HG03575 (cell line): Measurements from ENCODE around the gene AADAC.
A peak's percentile ranks its signal among the peaks of the same experiment; 100 is the strongest.
"Not testable (repeated sequence)": the region's sequence is repeated elsewhere in the genome, so short reads cannot be mapped to it uniquely, and the experiment has no call there.

Experiments used
- ATAC-seq: cut with Tn5 transposase; IDR thresholded peaks from one replicate; pipeline ENCODE4 v1.9.1; 2021; ENCODE audit not compliant: unreplicated experiment, insufficient number of reproducible peaks, low FRiP score; ENCODE audit errors: extremely low read depth

Gene AADAC

DNA sequence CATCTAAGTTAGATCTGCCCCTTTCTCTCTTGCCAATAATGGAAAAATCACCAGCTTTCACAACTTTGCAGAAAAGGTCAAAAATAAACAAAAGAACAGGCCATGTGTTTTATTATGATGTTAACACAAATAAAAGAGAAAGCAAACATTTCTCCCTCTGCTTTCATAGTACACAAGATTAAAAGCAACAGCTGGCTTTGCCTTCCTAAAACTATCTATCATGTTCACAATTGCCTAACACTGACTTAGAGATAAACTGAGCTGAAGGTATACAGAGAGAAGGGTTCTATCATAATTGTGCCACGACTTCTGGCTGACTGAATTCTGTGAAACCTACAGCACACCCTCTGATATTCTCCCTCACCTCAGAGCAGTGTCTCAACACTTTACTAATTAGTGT lies 29.4 kb downstream of the AADAC start:
- ATAC-seq = no peak

DNA sequence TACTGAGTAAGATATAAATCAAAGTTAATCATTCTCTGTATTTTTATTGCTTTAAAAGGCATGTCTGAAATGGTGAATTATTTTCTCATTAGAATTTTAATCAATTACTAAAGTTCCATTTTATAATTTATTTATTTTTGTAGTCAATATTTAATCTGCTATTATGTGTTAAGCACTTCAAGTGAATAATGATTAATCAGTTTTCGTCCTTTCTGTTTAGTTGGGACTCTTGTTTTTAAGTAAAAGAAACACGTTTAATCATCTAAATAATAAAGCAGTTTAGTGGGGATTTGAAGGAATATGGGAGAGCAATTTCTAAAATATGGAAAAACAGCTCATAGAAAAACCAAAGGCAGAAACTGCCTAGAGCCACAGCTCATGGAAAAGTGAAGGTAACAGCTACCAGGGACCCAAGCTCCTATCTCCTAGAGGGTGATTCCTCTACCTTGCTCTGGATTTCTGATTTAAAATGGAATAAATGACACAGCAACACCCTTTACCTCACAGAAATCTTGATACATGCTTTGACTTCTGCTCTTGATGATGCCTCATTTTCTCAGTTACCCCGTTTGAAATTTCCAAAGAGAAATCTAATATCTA lies 31.5 kb downstream of the AADAC start:
- no peak for ATAC-seq

DNA sequence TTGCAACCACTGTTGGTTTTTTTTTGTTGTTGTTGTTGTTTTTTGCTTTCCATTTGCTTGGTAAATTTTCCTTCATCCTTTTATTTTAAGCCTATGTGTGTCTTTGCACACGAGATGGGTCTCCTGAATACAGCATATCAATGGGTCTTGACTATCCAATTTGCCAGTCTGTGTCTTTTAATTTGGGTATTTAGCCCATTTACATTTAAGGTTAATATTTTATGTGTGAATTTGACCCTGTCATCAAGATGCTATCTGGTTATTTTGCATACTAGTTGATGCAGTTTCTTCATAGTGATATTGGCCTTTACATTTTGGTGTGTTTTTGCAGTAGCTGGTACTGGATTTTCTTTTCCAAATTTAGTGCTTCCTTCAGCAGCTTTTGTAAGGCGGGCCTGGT lies 36.1 kb downstream of the AADAC start:
- not testable (repeated sequence) for ATAC-seq

DNA sequence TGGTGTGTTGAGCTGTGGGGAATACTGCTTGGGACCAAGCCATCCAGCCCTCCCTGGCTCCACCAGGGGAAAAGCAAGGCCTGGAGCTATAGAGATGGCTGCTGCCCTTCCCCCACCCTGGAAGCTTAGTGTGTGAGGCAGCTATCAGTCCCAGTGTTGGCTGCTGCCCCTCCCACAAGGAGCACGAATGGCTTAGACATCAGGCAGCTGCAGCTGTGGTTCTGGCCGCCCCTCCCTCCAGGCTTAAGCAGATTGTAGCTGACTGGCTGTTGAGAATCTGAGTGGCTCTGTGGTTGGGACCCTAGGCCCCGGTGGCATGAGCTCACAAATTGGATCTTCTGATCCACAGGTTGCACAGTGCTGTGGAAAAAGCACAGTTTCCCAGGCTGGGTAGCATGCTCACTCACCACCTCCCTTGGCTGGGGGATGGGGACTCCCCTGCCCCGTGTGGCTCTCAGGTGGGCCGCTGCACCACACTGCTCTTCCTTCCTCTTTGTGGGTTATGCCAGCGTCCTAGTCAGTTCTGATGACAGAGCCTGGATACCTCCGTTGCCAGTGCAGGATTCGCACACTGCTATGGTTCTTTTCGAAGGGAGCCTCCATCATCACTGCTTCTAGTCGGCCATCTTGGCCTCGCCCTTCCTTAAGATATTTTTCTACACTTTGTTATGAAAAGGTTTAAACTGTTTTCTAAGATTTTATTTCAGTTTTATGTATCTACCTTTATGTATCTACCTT lies 38.3 kb downstream of the AADAC start:
- ATAC-seq = no peak

DNA sequence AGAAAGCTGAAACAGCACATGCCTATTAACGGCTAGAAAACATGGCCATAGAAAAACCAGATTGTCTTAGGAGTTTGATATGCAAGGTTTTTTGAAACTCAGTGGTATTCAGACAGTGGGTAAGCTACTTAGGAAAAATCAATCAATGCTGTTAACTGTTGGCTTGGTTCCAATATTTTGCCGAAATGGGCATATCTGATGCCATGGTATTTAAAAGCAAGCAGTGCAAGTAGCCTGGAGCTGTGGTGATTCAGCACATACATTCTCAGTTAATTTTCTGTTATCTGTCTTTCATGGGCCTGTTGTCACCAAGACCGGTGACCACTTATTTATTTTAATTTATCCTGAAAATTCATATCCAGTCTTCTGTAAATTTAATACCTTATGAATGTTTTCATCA lies 42.2 kb downstream of the AADAC start:
- ATAC-seq = no peak

DNA sequence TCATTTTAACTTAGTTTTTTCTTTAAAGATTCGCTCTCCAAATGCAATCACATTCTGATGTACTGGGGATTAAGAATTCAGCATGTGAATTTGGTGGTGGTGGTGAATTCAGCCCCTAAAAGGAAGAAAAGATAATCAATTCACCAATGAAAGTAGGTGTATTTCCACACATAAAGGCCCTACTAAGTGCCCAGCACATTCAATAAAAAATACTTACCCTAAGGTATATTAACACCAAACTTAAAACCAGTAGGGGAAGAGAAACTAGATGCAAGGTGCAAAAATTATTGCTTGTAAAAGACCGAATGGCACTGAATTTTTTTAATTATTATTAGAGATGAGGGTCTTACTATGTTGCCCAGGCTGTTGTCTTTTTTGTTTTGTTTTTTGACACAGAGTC lies 42.7 kb downstream of the AADAC start:
- ATAC-seq = no peak

DNA sequence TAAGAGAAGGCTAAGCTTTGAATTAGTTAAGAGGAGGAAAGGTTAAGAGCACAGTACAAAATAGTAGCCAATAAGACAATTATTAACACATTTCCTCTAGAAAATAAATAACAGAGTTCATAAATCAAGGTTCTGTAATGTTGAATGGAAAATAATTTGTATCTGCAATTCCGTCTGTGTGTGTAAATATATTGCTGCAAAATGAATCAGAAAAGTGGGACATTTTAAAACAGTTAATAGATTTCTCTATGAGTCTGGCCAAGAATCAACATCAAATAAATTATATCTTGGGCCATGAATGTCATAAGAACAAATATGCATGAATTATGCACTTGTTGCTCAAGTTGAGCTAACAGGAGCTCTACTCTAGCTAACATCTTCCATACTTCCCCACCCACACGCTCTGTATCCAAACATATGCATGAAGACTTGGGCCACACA lies 45.3 kb downstream of the AADAC start:
- ATAC-seq = no peak

DNA sequence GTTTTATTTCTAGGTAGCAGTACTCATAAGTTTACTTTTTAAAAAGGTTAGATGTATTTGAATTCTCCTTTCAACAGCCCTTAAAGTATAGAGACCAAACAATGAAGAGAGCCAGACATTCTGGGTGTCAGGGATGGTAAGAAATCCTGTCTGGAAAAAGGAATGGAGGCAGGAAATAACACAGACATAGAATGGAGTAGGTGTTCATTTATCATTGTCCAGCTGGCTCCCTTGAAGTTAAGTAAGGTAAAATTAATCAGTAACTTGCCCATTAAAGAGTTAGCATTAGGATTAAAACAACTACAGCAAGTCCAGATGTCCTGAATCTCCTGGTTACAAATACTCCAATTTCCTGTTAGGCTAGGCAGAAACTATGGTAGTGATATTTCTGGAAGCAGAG lies 46.0 kb downstream of the AADAC start:
- ATAC-seq = no peak

DNA sequence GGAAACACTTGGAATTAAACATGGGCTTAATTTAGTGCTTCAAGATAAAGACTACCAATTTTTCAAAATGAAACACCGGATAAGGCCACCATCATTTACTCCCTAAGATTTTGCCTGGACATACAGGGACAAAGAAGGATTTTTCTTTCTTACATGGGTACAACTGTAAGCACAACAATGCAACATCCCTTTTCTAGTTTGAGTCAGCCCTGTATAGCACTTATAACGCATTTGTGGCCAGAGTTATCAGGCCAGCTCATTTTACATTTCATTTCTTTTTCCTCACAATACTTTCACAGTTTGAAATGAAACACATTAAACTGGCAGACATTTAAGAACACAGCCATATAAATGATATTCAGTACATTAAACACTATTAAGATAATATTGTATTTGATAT lies 49.7 kb downstream of the AADAC start:
- no peak for ATAC-seq

DNA sequence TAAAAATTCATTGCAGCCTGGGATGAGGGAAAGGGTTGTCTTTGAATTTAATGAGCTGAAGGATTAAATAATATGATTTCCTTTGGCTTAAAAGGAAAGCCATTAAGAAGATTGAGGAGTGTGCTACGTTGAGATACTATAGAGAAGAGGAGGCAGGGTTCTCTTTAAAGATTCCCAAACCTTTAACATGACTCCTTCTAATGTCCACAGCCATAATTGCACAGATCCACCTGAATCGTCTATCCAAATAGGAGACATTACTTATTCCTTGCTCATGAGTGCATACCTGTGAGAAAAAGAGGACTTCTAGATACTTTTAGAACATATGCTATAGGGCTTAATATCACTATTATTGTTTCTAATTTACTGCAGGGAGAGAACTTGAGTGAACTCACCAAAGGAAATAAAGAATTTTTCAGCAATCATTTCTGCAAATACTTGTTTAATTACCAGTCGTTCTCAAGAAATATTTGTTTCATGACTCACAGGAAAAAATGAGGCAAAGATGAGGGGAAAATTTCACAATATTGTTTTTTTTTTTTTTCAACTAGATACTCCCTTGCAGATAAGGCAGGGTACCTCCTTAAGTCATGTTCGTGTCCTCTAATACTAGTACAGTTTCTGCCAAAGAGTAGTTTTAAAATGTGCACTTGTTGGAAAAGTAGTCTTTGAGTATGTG lies 50.6 kb downstream of the AADAC start:
- no peak for ATAC-seq

DNA sequence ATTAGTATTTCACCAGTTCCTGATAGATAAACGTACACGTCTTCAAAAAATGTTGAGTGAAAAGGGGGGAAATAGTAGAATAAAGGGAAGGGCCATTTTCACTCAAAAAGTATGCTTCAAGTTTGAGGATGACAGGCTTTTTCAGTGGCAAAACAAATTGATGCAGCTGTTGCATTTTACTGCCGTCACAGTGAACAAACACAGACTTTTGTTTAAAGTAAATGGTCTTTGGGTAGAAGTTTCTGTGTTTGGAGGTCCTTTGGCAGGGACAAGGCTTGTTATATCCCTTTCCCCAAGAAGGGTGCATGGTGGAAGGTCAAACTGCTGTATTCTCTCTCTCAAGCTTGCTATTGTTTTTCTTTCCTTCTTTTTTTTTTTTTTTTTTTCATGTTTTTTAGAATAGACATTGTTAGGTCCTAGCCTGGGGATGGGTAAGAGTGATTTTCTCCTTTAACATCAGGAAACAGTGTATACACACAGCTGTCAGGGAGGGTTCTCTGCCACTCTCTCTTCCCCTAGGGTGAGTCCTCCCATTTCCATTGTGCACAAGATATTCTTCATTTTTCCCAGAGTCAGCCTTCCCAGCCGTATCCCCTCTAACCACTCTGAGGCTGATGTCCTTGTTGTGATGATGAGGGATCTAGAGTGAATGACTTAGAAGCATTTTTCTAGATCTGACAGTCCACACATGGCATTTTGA lies 52.9 kb downstream of the AADAC start:
- no peak for ATAC-seq

DNA sequence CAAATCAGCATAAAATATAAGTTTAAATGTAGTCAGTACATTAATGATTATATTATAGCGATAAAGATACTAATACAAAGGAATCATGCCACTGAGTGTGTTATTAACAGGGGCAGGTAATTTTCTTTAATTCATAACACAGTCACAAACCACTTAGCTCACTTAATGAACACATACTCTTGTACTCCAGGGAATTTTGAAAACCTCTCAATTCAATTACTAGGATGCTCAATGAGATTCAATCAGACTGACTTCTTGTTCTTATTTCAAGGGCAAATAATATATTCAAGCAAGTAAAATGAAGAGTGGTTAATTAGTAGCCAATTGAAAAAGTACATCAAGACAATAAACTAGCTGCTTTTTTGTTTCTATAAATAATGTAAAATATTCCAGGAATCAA lies 53.8 kb downstream of the AADAC start:
- ATAC-seq = no peak

DNA sequence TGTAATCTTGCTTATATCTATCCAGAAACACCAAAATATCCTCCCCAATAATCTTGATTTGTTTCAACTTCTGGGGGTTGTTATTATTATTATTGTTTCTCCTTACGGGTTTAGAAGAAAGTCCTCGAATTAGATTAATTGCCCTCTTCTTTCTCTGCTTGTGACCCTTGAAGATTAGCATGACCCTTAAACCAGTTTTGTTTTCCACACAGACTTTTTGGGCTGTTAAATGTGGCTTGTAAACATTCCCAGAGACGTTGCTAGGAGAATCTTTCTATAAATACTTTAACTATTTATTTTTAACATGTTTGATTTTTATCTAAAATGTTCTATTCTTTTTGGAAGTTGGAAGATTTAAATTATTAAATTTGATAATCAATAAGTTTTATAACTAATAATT lies 55.3 kb downstream of the AADAC start:
- ATAC-seq = no peak

DNA sequence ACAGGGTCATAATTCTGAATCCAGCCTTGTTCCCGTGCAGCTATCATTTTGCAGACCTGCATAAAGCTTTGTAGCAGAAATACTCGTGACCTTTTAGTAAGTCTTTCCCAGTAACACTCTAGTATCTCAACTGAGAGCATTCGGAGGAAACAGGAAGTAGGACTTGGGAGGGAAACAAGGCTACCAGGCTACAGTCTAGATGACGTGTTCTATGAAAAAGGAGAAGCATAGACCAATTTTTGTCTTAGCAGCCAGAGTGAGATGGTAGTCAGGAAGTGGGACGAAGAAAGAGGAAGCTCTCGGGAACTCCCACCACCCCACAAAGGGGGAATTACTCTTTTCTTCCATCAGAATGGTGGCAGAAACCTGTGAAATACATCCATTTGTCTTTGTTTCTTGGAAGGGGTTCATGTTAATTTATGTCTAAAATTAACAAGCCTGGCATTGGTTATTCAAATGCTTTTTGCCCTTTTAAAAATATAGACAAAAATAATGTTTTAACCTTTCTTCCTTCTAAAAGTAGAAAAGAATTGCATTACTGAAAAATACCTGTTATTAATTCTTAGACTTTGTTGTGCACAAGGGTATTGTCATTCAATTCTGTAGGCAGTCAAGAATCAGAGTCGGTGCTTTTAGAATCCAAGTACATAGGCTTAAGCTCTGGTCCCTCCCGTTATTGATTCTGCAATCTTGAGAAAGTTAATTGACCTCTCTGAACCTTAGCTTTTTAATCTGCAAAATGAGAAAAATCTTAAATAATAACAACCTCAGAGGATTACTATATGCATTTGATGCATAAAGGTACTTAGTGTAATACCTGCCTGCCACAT lies 57.9 kb downstream of the AADAC start:
- ATAC-seq = peak; percentile 63

DNA sequence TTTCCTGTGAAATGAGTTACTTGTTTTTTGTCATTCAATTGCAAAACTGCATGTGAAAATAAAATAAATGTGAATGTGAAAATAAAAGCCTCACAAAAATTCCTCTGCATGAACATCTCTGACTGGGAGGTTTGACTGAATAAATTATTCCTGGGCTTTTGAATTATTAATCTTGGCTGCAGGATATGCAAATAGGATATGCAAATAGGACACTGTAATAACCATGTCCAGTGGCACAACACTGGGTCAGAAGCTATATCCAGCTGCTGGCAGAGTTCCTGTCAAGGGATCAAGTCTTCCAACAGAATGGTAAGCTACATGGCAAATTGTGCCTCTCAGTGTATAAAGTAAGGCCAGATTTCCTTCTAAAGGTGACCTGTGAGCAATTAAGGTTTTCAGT lies 59.5 kb downstream of the AADAC start, which contains the start of gene SUCNR1:
TSS of gene SUCNR1 (plus strand) at position 246 of the 400 bp plus-strand sequence. CDS start 6,250 bp downstream, outside the sequence.
- ATAC-seq = no peak

DNA sequence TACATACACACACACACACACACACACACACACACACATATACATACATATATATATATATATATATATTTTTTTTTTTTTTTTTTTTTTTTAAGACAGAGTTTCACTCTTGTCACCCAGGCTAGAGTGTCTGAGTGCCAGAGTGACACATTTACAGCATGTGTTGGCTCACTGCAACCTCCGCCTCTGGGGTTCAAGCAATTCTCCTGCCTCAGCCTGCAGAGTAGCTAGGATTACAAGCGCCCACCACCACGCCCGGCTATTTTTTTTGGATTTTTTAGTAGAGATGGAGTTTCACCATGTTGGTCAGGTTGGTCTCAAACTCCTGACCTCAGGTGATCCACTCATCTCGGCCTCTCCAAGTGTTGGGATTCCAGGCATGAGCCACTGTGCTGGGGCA lies 60.2 kb downstream of the AADAC start:
- not testable (repeated sequence) for ATAC-seq

DNA sequence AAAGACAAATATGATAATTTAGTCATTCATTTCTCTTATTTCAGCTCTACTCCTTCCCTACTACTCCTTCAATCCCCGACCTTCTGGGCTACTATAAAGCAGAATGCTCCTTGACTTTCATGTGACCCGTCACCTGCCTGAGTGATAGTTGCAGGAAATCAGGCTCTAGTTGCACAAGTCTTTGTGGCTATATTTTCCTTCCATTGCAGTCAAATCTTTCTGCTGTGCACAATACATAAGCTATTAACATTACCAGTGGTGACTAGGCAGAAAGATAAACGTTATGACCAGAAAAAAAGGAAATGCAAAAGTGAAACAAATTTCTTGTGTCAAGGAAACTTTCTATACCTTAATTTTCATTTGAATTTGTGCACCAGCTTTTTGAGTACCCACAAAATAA lies 61.8 kb downstream of the AADAC start:
- no peak for ATAC-seq

DNA sequence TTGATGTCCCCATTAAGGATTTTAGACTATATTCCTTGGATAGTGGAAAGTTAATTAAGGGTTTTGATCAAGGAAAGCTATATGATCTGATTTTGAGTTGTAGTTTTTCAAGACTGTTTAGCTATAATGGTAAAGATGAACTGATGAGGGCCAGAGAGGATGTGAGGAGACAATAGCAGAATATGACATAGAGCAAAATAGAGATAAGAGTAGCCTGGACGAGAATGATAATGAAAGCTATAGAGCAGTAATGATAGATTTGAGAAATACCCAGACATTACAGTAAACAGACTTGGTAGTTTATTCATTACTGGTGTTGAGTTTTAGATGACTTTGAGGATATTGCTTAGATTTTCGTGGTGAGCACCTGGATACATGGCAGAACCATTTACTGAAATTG lies 63.4 kb downstream of the AADAC start:
- no peak for ATAC-seq
